ENCODE data around the gene PPIF.

The PPIF gene

DNA sequence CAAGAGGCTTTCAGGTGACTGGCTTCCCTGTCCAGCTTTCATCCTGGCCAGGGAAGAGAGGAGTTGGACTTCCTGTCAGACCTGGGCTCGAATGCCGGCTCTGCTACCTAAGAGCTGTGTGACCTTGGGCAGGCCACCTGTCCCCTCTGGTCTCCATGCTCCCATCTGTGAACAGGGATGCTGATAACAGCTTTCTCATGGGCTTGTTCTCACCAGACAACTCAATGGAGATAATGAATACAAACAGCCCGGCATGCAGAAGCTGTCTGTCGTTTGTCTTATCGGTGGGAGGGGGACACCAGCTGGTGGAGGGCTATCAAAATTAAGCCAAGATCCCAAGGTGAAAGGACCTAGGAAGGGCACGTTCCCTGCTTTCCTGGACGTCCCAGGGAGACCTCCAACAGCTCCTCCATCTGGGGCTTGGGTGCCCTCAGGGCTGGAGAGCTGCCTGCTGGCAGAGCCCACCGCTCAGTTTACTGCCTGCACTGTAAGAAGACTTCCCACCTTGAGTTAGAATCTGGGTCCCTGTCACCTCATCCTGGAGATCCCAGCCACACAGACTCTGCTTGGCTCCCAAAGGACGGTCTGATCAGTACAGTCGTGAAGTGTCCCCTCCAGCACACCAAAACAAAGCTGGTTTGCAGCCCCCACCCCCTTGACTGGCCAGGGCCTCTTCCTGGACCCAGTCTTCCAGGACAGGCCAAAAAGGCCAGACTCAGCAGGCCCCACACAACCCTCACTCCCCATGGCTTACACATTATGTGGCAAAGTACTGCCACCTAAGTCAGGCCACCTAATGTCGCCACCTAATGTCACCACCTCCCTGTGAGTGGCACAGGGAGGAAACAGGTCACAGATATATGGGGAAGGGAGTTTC lies 40.9 kb downstream of the PPIF start:
- no peak for DNase-seq

DNA sequence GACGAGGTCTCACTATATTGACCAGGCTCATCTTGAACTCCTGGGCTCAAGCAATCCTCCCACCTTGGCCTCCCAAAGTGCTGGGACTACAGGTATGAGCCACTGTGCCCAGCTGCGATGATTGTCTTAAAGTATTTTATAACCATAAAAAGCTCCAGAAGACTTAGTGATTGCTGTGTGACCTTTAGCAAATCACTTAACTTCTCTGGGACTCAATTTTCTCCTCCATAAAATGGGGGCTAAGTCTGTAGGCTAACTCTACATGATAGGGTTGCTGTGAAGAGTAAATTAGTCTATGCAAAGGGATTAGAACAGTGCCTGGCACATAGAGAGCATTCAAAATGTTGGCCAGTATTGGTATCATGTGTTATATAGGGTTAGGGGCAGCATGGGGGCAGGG lies 42.8 kb downstream of the PPIF start:
- DNase-seq, result no peak

DNA sequence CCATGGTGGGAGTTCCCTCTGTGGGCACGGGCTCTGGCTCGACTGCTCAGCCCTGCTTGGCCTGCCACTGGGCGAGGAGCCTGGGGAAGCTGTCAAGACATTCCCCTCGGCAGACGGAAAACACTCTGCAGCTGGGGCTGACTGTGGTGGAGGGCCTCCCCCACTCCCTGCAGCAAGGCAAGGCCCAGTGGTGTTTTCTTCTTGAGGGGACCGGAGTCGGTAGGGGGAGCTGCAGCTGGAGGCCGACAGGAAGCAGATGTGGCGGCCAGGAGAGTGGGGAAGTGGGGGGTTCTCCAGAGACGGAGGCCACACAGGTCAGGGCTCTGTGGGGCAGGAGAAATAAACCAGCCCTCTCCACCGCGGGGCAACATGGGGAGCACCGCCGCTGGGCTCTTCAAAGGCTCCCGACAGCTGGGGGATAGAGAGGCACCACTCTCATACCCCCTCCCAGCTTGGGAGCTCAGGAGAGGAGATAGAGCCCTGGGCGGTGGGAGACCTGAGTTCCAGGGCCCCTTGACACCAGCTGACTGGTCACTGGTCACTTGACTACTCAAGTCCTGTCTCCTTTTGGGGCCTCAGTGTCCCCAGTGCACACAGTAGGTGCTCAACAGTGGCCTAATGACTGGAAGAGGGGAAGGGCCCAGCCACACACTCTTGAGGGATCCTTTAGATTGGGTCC lies 43.4 kb downstream of the PPIF start:
- no peak for DNase-seq

DNA sequence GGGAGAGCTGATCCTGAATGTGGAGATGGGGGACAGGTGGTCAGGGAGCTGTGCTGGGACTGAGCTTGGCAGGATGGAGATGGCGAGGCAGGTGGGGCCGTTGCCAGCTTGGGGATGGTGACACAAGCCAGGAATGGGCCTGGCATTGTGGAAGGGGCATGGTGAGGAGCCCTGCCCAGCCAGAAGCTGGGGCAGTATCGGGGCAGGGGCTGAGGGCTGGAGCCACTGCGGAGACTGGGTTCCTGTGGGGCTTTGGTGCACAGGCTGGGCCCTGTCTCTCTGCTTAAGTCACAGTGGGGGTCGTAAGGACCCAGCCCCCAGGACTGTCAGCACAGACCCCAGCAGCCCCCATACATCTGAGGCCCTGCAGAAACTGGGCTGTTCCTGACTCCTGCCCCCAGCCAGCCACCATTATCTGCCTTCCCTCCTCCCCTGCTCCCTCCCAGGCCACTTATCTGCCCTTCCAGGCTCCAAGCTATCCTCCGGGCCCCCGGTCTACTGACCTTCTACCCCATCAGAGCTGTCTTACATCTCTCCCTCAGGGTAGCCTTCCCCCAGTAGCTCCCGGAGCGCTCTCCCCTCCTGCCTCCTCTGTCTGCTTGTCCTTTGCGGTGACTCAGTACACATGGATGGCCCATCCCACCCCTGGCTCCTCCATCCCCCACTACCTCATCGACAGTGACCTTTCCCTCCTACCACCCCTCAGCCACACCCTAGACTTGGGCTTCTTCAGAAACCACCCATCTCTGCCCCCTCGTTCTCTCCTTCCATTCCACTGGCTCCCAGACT lies 44.2 kb downstream of the PPIF start:
- DNase-seq, result no peak

DNA sequence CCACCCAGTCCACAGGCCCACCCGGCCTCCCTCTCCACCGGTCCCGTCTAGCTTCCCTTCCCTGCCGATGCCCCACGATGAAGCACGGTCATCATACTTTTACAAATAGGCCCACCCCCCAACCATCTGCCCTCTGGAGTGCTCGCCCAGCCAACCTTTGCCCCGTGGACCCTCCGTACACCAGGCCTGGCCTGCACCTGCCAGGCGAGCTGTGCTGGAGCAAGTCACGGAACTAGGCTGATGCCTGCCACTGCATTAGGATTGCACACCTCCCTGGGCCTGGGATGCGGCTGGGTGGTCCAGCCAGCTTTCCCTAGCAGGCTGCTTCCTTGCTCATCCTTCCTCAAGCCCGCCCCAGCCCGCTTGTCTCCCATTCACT lies 44.7 kb downstream of the PPIF start:
- no peak for DNase-seq

GRCh38 chr10:79392506-79393176 lies 45.4 kb downstream of the PPIF start:
- DNase-seq, result no peak

GRCh38 chr10:79393221-79393923 lies 46.1 kb downstream of the PPIF start:
- DNase-seq, result no peak

DNA sequence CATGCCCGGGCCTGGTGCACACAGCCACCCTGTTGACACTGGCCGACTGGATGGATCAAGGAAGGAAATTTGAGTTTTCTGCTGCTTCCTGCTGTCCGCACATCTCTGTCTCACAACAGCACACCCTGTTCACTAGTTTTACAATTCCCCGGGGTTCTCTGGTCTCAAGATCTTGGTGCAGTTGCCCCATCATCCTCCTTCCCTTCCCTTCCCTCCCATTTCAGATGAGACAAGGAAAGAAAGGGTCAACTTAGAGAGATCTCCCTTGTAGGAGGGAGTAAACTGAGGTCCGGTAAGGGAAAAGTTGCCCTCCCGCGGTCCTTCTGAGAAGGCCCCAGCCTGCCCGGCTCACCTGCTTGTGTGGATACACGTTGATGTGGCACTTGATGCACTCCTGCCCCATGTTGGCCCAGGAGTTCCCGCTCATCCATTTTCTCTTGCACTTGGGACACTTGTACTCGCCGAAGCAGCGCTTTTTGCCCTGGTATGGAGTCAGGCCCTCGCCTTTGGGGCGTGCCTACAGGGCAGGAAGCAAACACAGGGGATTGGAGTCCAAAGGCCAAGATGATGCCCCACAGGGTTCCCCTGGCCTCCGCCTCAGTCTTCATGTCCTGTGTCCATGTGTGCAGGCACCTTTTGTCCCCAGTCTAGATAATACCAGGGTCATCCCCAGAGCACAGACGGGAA lies 46.8 kb downstream of the PPIF start:
- no peak for DNase-seq

DNA sequence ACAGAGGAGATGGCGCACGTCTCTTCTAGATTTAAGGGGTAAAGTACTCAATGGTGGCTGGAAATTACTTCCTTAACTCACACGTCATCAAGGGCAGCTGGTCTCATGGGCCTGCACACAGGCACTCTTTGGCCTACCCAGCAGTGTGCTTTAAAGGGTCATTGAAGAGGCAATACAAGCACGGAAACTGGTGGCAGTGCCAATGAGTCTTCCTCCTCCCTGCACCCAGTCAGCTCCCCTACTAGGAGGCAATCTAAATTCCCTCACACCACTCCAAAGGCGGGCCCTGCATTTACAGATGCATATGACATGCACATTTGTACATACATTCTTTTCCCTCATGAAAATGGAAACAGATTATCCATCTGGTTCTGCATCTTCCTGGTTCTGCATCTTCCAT lies 47.4 kb downstream of the PPIF start:
- DNase-seq, result no peak

DNA sequence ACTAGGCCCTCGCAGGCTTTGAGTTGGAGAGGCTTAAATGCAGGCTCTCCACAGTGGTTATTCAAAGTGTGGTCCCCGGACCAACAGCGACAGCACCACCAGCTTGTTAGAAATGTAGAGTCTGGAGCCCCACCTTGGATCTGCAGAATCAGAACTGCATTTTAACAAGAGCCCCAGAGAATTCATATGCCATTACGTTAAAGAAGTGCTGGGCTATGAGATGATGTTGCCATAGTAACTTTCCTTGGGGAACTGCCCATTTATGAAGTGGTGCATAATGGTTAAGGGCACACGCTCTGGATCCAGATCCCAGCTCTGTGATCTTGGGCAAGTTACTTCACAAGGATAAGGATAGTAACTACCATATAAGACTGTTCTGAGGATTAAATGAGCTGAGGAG lies 49.3 kb downstream of the PPIF start:
- no peak for DNase-seq

- DNase-seq, result no peak
Observed at GRCh38 chr10:79397051-79397450, 49.8 kb downstream of the PPIF start.

DNA sequence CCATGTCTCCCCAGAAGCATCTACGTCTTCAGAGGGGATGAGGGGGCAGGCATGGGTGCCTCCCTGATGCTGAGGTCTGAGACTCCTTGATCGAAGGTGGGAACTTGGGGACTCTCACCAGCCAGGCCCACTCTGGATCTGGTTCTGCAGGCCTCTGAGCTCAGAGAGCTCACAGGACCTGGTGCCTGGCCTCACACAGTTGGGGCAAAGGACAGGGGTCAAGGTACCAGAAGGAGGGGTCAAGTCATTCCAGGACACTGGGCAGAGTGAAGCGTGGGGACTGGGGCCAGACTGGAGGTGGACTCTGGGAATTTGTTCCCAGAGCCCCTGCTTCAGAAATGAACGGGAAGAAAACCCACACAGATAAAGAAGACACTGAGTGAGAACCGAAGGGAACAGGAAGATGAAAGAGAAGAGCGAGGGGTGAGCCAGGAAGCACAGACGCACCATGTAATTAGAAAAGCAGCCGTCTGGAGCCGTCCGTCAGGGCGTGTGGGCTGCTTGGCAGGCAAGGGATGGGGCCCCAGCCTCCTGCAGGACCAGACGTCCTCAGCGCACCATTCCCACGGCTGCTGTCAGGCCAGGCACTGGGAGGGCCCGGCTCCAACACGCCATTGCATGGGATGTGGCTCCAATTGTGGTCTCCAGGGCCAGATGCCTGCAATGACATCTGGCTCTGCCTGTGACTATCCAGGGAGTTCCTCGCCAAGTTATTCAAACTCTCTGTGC lies 50.5 kb downstream of the PPIF start:
- no peak for DNase-seq

GRCh38 chr10:79398642-79399041 lies 51.4 kb downstream of the PPIF start:
- DNase-seq, result no peak

GRCh38 chr10:79399223-79399831 lies 52.1 kb downstream of the PPIF start:
- no peak for DNase-seq

DNA sequence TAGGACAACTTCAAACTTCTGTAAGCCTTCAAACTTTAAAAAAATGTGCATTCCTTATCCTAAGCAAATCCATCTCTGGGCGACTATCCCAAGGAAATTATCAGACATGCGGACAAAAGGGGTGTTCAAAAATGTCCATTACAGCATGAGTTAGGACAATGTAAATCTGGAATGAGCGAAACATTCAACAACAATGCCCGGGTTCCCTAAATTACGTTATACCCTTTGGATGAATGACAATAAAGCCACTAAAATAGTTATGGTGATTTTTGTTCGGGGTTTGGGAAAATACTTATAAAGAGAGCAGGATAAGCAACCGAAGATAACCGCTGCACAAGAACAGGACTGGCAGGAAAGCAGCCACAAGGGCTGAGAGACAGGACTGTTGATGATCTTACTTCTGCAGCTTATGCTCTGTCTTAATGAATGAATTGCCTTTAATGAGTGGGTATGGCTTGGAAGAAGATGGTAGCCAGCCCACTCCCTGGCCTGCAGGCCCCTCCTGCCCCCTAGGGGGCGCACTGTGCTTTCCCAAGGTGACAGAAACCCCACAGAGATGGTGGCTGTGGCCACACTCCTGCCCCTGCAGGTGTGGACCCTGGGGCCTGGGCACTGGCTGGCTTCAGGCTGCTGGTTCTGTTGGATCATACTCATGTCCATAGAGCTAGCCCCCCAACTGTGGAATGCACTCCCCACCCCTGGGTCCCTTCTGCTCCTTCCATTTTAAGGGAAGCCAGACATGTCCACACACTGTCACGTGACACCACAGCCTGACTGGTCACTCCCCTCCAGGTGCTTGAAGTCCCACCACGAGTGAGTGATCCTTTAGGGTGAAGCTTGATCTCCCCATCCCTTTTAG lies 53.1 kb downstream of the PPIF start:
- no peak for DNase-seq

GRCh38 chr10:79401015-79401921 lies 54.0 kb downstream of the PPIF start:
- no peak for DNase-seq

DNA sequence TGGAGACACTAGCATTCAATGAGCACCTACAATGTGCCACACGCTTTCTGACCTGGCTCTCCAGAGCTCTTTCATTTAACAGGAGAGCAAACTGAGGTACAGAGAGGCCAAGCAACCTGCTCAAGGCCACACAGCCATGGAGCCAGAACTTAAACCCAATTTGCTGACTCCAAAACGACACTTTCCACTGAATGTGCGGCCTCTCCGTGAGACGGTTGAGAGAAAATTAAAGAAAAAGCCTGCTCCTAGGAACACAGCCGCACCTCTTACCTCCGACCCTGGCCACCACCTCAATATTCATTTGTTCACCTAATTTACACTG lies 55.3 kb downstream of the PPIF start:
- DNase-seq, result no peak

GRCh38 chr10:79402951-79403350 lies 55.7 kb downstream of the PPIF start:
- no peak for DNase-seq
